Activated naive CD4-positive, alpha-beta T cell treated with anti-CD3 and anti-CD28 coated beads, Interleukin-2, amount 50 U/mL, for 72 hours (primary cell): ENCODE measurements around the gene OR4D11. TPM values are rescaled to one million over a fixed set of nuclear protein-coding genes. Genes with fewer than 3 reads are reported as not detected.
A peak's percentile ranks its signal among the peaks of the same experiment; 100 is the strongest.
"Not testable (repeated sequence)": the region's sequence is repeated elsewhere in the genome, so short reads cannot be mapped to it uniquely, and the experiment has no call there.

Source experiments
- ATAC-seq, 2 donors: fragments of 150-1000 bp; cut with Tn5 transposase; 2 replicates each; pipeline ENCODE4 v1.10.0; 2021; ENCODE audit warnings: mild to moderate bottlenecking in 2 of 2, moderate library complexity in 2 of 2
- DNase-seq, 2 donors: peaks; one replicate each; pipeline ENCODE4 v3.0.0; 2021 to 2022; ENCODE audit warnings: low spot score in 2 of 2
- H3K27ac Mint-ChIP-seq, 2 donors: one replicate each; pipeline ENCODE4 v1.8.0; 2022; ENCODE audit warnings: mild to moderate bottlenecking in 2 of 2, mixed read lengths in 2 of 2
- H3K36me3 Mint-ChIP-seq, 2 donors: one replicate each; pipeline ENCODE4 v1.8.0; 2022; ENCODE audit warnings: mixed read lengths in 2 of 2
- H3K9me3 Mint-ChIP-seq, 2 donors: one replicate each; pipeline ENCODE4 v1.8.0; 2022; ENCODE audit warnings: mixed read lengths in 2 of 2
- total RNA-seq, 2 donors: library from RNA; stranded (reverse); gene quantifications; one replicate each; pipeline ENCODE4 v1.2.3, GENCODE V29; 2022

The OR4D11 gene
- total RNA-seq, 2 donors from 2014 or later = not detected

DNA sequence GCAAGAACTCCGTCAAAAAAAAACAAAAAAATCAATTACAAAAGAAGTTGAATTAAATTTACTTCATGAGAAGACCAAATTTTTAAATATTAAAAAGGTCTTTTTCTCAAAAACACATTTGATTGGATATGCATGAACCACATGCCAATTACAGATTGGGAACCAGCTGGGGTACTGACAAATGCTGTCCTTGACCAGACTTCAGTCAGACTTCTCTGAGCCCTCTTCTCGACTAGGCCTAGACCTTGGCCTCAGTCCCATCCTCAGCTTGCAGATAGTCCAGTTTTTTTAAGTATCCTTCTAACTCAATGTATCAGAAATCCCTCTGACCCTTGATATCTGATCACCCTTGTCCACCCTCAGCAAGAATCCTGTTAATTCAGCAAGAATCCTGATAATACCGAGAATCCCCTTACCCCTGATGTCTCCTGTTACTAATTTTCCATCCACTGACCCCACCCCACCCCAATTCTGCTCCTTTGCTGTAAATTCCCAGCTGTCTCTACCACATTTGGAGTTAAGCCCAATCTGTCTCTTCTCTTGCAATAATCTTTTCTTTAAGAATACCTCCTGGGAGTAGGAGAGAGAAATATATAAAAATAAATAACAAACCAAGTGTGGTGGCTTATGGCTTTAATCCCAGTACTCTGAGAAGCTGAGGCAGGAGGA is 38.9 kb downstream of the OR4D11 start:
- Mint-ChIP-seq H3K27ac (no peak overlapping the region), H3K36me3 (no peaks in the 10 kb centered on the region), H3K9me3 (peaks cover 0 to 7% of the 10 kb centered on the region in 2 donors)
- DNase-seq (no peak), ATAC-seq (no peak)

GRCh38 chr11:59543713-59544112 is 40.3 kb downstream of the OR4D11 start:
- ATAC-seq, H3K27ac Mint-ChIP-seq: not testable (repeated sequence)

GRCh38 chr11:59544869-59545178 is 41.4 kb downstream of the OR4D11 start:
- Mint-ChIP-seq H3K36me3 (peaks cover 0 to 5% of the 10 kb centered on the region in 2 donors), H3K9me3 (peaks cover 0 to 7% of the 10 kb centered on the region in 2 donors), H3K27ac (no peak overlapping the region)
- ATAC-seq (no peak), DNase-seq (no peak)

More at GRCh38 chr11:59543713-59544112, 40.3 kb downstream of the OR4D11 start:
- not testable (repeated sequence) for H3K9me3 Mint-ChIP-seq, H3K36me3 Mint-ChIP-seq, DNase-seq

GRCh38 chr11:59545179-59546020 is 42.0 kb downstream of the OR4D11 start:
- Mint-ChIP-seq H3K9me3 (peaks cover 0 to 7% of the 10 kb centered on the region in 2 donors), H3K27ac (no peak overlapping the region), H3K36me3 (peaks cover 0 to 5% of the 10 kb centered on the region in 2 donors)
- ATAC-seq = no peak
- DNase-seq = no peak

DNA sequence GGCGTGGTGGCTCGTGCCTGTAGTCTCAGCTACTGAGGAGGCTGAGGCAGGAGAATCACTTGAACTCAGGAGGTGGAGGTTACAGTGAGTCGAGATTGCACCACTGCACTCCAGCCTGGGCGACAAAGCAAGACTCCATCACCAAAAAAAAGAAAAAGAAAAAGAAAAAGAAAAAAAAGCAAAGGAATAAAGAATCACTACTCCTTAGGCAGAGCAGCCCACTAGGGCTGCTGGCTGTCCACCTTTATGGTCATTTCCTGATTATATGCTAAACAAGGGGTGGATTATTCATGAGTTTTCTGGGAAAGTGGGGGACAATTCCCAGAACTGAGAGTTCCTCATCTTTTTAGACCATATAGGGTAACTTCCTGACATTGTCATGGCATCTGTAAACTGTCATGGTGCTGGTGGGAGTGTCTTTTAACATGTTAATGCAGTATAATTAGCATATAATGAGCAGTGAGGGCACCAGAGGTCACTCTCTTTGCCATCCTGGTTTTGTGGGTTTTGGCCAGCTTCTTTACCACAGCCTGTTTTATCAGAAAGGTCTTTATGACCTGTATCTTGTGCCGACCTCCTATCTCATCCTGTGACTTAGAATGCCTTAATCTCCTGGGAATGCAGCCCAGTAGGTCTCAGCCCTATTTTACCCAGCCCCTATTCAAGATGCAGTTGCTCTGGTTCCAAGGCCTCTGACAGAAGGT is 44.4 kb downstream of the OR4D11 start:
- Mint-ChIP-seq H3K27ac (peak overlapping the region in 1 of 2 donors; percentile 12), H3K36me3 (peaks cover 0 to 13% of the 10 kb centered on the region in 2 donors)
- not testable (repeated sequence) for ATAC-seq, H3K9me3 Mint-ChIP-seq, DNase-seq

GRCh38 chr11:59548309-59548656 is 44.9 kb downstream of the OR4D11 start:
- peaks cover 0 to 7% of the 10 kb centered on the region in 2 donors for H3K9me3 Mint-ChIP-seq
- ATAC-seq = no peak
- H3K27ac Mint-ChIP-seq = no peak overlapping the region
- no peak for DNase-seq
- H3K36me3 Mint-ChIP-seq = peaks cover 0 to 13% of the 10 kb centered on the region in 2 donors

DNA sequence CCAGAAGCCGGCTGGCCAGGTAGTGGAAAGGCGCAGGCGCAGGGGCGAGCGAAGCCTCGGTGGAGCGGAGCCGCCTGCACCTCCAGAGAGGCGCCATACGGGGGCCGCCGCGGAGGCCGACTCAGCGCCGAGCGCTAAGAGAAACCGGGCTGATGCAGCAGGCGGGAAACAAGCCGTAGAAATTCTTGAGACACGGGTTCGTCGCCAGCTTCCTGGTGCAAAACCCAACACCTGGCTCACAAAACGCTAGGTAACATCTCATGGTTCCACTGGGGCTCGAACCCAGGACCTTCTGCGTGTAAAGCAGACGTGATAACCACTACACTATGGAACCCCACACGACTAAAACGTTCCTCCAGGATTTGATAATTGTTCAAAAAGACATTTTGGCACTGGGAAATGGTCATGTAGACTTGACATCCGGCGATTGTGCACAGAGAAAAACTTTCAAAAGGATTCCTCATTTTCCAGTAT is 47.0 kb downstream of the OR4D11 start:
- peaks cover 0 to 13% of the 10 kb centered on the region in 2 donors for H3K36me3 Mint-ChIP-seq

DNA sequence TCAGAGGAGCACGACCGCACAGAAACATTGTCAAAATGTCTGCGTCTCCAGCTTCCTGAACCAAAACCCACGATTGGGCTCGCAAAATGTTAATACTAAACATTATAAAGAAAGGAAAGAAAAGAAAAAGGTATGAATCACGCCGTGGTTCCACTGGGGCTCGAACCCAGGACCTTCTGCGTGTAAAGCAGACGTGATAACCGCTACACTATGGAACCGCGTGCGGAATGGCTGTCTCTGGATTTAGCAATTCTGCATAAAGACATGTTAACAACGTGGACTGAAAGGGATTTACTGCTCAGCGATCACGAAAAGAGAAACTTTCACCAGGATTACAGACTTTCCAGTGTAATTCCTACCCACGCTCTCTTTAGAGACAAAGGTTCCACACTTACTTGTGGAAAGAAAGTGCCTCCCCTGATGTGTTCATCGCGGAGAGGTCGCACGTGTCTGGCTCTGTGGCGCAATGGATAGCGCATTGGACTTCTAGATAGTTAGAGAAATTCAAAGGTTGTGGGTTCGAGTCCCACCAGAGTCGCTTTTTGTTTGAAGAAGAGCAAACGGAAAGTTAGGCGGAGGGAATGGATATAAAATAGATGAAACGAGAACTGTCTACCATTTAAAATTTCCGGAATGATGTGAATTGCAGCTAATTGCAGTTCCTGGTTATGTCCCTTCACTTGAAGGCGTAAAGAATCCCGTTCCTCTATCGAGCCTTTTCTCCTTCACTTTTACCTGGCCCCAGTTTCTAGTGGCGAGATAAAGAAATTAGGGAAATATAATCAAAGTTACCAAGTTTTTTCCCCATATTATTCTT is 47.7 kb downstream of the OR4D11 start:
- peak overlapping the region; percentile 98 to 99 for H3K27ac Mint-ChIP-seq
- H3K9me3 Mint-ChIP-seq = no peaks in the 10 kb centered on the region
- peaks cover 0 to 16% of the 10 kb centered on the region in 2 donors for H3K36me3 Mint-ChIP-seq
- ATAC-seq (peak; percentile 58 to 62), DNase-seq (peak; percentile 81 to 82)

More for the DNA sequence above, 47.0 kb downstream of the OR4D11 start:
- DNase-seq = peak; percentile 88 to 90
- Mint-ChIP-seq H3K27ac (peak overlapping the region; percentile 98 to 99), H3K9me3 (no peaks in the 10 kb centered on the region)
- peak; percentile 89 to 92 for ATAC-seq

DNA sequence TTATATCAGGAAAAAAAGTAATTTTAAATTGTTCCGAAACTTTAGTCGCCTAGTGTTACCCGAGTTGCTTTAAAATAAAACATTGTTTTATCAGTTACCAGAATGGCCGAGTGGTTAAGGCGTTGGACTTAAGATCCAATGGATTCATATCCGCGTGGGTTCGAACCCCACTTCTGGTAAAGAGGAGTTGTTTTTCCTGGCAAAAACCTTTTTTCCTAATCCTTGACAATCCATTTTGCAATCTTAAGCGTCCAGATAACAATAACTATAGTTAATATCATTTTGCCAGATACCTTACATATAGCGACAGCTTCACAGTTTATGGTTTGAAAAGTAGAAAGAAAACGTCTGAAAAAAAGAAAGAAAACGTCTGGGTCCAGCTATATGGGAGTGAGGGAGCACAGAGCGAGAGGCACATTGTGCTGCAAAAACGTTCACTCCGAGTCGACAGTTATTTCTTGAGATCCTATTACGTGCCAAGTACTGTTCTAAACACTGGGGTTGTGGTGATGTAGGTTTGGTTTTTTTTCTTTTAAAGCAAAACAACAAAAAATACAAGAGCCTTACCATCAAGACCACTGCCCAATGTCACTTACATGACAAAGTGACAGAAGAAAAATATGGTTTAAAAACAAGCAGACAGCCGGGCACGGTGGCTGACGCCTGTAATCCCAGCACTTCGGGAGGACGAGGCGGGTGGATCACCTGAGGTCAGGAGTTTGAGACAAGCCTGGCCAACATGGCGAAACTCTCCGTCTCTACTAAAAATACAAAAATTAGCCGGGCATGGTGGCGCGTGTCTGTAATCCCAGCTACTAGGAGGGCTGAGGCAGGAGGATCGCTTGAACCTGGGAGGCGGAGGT is 48.5 kb downstream of the OR4D11 start:
- peaks cover 0 to 17% of the 10 kb centered on the region in 2 donors for H3K36me3 Mint-ChIP-seq
- ATAC-seq = no peak
- no peak for DNase-seq
- H3K9me3 Mint-ChIP-seq = no peaks in the 10 kb centered on the region
- peak overlapping the region; percentile 98 to 99 for H3K27ac Mint-ChIP-seq

GRCh38 chr11:59552844-59553243 is 49.5 kb downstream of the OR4D11 start:
- Mint-ChIP-seq H3K27ac (no peak overlapping the region), H3K36me3 (peaks cover 0 to 17% of the 10 kb centered on the region in 2 donors), H3K9me3 (no peaks in the 10 kb centered on the region)
- ATAC-seq (no peak), DNase-seq (no peak)

GRCh38 chr11:59553323-59553722 is 49.9 kb downstream of the OR4D11 start:
- no peak for DNase-seq
- Mint-ChIP-seq H3K36me3 (peaks cover 0 to 17% of the 10 kb centered on the region in 2 donors), H3K27ac (no peak overlapping the region), H3K9me3 (no peaks in the 10 kb centered on the region)
- ATAC-seq = no peak

Other genes with a start within 250 kb of the OR4D11 start
- gene OR5AN1, start 144.7 kb upstream of the OR4D11 start, total RNA-seq = not detected
- gene OR5A2, start 77.2 kb upstream of the OR4D11 start, total RNA-seq = not detected
- gene OR5A1, start 67.1 kb upstream of the OR4D11 start, total RNA-seq = not detected
- not detected for gene OR4D6, start 46.6 kb upstream of the OR4D11 start, total RNA-seq
- not detected for gene OR4D10, start 30.3 kb upstream of the OR4D11 start, total RNA-seq
- not detected for gene OR4D9, start 8.0 kb downstream of the OR4D11 start, total RNA-seq
- gene OSBP, start 112.2 kb downstream of the OR4D11 start, total RNA-seq = 10 to 100 TPM; 40.1 to 50.9 TPM
- 10 to 100 TPM; 72.3 to 88.0 TPM for gene PATL1, start 165.5 kb downstream of the OR4D11 start, total RNA-seq
- not detected for gene OR10V1, start 210.3 kb downstream of the OR4D11 start, total RNA-seq